ENCODE measurements around the gene SORD.
"Not testable (repeated sequence)": the region's sequence is repeated elsewhere in the genome, so short reads cannot be mapped to it uniquely, and the experiment has no call there.

The SORD gene

GRCh38 chr15:45022871-45023658 is at the start of gene SORD:
SORD (plus strand) TSS chr15:45023195; CDS start chr15:45023284, 89 bp downstream.
- Histone ChIP-seq H3K36me3 (peaks cover 21% of the 10 kb centered on the region), H4K20me1 (no peaks in the 10 kb centered on the region), H3K27me3 (no peaks in the 10 kb centered on the region), H3K27ac (peak within 1 kb of the TSS; percentile 92), H3K9ac (peak within 1 kb of the TSS; percentile 87), H3K4me3 (peak within 1 kb of the TSS; percentile 78), H3K4me1 (peaks cover 33% of the 10 kb centered on the region), H3K9me3 (peaks cover 18% of the 10 kb centered on the region), H3K4me2 (peak within 1 kb of the TSS; percentile 98)
- no peak for TF ChIP-seq Cebpa-rat (IDR thresholded peaks at IDR 0.05)

GRCh38 chr15:44976183-44976582 is 46.8 kb upstream of the SORD start:
- H3K27ac ChIP-seq, H3K4me1 ChIP-seq, H3K36me3 ChIP-seq, H3K4me2 ChIP-seq, H3K4me3 ChIP-seq, H4K20me1 ChIP-seq, H3K9ac ChIP-seq, H3K9me3 ChIP-seq, H3K27me3 ChIP-seq: not testable (repeated sequence)

GRCh38 chr15:44977781-44978180 is 45.2 kb upstream of the SORD start:
- H4K20me1 ChIP-seq, H3K27ac ChIP-seq, H3K9me3 ChIP-seq, H3K4me2 ChIP-seq, H3K4me3 ChIP-seq, H3K9ac ChIP-seq, H3K36me3 ChIP-seq, H3K27me3 ChIP-seq, H3K4me1 ChIP-seq: not testable (repeated sequence)

GRCh38 chr15:44979617-44980339 is 43.2 kb upstream of the SORD start:
- not testable (repeated sequence) for H3K4me2 ChIP-seq, H3K4me1 ChIP-seq, H3K27me3 ChIP-seq, H3K27ac ChIP-seq, H4K20me1 ChIP-seq, H3K9me3 ChIP-seq, H3K9ac ChIP-seq, H3K4me3 ChIP-seq, H3K36me3 ChIP-seq

- not testable (repeated sequence) for H4K20me1 ChIP-seq, H3K36me3 ChIP-seq, H3K27ac ChIP-seq, H3K4me3 ChIP-seq, H3K9ac ChIP-seq, H3K4me2 ChIP-seq, H3K4me1 ChIP-seq, H3K27me3 ChIP-seq, H3K9me3 ChIP-seq
Measured at GRCh38 chr15:44984144-44984543, 38.9 kb upstream of the SORD start.

GRCh38 chr15:44986346-44987055 is 36.5 kb upstream of the SORD start:
- not testable (repeated sequence) for H3K27me3 ChIP-seq, H4K20me1 ChIP-seq, H3K9ac ChIP-seq, H3K4me1 ChIP-seq, H3K27ac ChIP-seq, H3K9me3 ChIP-seq, H3K4me2 ChIP-seq, H3K4me3 ChIP-seq, H3K36me3 ChIP-seq

GRCh38 chr15:44987711-44988110 is 35.3 kb upstream of the SORD start:
- H3K4me3 ChIP-seq, H3K36me3 ChIP-seq, H3K9me3 ChIP-seq, H3K9ac ChIP-seq, H4K20me1 ChIP-seq, H3K4me1 ChIP-seq, H3K27me3 ChIP-seq, H3K27ac ChIP-seq, H3K4me2 ChIP-seq: not testable (repeated sequence)

- not testable (repeated sequence) for H3K36me3 ChIP-seq, H4K20me1 ChIP-seq, H3K27ac ChIP-seq, H3K27me3 ChIP-seq, H3K9ac ChIP-seq, H3K4me3 ChIP-seq, H3K9me3 ChIP-seq, H3K4me2 ChIP-seq, H3K4me1 ChIP-seq
Measured at GRCh38 chr15:44988184-44988869, 34.7 kb upstream of the SORD start.

- H3K27me3 ChIP-seq, H3K4me1 ChIP-seq, H3K4me3 ChIP-seq, H4K20me1 ChIP-seq, H3K4me2 ChIP-seq, H3K36me3 ChIP-seq, H3K27ac ChIP-seq, H3K9ac ChIP-seq, H3K9me3 ChIP-seq: not testable (repeated sequence)
Measured at GRCh38 chr15:44988870-44989219, 34.1 kb upstream of the SORD start.

GRCh38 chr15:44997632-44998031 is 25.4 kb upstream of the SORD start:
- H3K4me2 ChIP-seq, H4K20me1 ChIP-seq, H3K9ac ChIP-seq, H3K4me1 ChIP-seq, H3K36me3 ChIP-seq, H3K9me3 ChIP-seq, H3K27me3 ChIP-seq, H3K27ac ChIP-seq, H3K4me3 ChIP-seq: not testable (repeated sequence)

All from BLaER1 (cell line).